ENCODE data around the gene MYO3A.

Gene MYO3A

DNA sequence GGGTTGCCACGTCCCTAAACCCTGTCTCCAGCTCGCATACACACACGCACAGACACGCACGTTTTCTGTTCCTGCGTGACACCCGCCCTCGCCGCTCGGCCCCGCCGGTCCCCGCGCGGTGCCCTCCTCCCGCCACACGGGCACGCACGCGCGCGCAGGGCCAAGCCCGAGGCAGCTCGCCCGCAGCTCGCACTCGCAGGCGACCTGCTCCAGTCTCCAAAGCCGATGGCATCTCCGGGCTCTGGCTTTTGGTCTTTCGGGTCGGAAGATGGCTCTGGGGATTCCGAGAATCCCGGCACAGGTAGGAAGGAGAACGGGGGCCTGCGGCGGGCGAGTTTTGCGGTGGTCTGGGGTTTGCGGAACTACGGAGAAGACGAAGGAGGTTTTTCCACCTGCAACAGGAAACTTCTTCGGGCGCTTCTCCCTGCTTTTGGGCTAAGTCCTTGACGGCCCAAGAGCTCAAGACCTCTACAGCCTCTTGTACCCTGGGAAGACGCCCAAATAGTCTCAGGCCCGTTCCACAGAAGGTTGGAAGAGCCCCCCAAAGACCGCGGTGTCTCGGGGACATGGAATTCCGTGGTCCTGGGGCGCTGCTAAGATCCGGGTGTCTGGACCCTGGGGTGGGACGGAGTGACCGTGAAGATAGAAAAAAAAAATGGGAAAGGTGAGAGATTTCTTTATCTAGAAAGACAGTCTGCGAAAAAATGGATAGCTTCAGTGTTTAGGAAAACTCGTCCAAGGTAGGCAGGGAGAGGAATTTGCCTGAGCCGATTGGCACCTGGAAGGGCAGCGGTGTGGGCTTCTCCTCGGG lies 282.8 kb downstream of the MYO3A start, which contains the start of gene GAD2:
GAD2 (plus strand) TSS at position 190 of the 811 bp plus-strand sequence; CDS start at position 226, 36 bp downstream.
- DNase-seq: no peak

GRCh38 chr10:26217396-26218086 lies 283.5 kb downstream of the MYO3A start:
- DNase-seq: peak; percentile 2

DNA sequence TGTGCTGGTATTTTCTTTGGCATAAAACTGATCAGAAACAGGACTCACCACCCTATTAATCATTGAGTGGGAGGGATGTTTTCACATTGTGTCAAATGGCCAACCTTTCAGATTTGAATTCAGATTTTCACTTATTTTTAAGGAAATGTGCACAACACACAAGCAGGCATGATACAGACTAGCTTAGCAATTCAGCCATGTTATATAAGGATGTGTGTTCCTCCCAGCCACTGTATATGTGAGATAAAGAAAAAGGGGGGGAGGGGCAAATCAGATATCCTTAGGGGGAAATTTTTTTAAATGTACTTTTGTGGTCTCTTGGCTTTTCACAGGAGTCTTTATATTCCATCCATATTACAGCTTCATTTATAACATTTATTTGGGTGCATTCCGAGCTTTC lies 285.6 kb downstream of the MYO3A start:
- no peak for DNase-seq

DNA sequence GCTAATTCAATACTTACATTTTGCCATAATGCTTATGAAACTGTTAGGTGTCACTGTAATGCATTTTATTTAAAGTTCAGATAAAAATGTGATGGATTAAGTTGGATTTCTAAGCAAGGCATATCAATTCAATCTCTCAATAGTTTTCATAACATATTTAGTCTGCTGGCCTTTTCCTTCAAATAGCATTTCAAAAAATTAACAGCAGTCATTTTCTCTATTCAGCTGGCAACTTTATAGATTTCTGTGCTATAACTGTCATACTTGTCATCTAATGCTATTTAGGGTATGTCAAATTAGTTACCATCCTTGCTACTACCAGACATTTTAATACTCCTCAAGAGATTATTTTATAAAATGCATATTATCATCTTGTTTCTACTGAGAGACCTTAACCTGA lies 286.9 kb downstream of the MYO3A start:
- no peak for DNase-seq

GRCh38 chr10:26221541-26221940 lies 287.5 kb downstream of the MYO3A start:
- DNase-seq: no peak

DNA sequence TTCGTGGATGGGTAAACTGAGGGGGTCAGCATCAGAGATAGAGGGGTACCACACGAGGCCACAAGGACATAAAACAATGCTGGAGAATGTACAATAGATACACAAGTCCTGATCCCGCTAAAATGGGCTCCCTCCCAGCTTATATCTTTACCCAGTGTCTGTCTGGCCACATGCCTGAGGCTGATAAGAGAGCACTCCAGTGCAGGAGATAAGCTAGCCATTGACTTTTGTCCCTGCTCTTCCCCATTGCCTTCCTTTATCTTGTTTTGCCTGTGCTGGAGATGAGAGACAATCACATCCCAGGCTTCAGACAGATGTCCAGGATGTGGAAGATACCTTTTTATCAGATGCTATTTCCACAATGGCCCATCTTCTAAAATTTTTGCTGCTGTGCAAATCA lies 288.5 kb downstream of the MYO3A start:
- no peak for DNase-seq

GRCh38 chr10:26225322-26225721 lies 291.3 kb downstream of the MYO3A start:
- DNase-seq: no peak

DNA sequence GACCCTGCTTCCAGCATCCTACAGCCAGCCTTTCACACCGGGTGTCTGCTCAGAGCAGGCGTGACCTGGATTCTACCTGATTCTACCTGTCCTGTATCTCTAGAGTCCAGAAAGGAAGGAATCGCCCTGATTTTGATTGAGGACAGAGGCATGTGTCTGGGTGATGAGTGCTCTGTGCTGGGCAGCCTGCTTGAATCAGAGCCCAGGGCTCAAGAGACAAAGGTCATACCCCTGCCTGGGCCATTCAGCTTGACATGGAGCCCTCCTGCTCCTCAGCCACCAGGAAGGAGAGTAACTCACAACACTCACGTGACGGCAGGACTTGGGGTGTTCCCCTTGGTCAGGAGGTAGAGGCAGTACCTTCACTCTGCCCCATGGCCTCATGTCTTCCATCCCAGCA lies 293.8 kb downstream of the MYO3A start:
- DNase-seq: no peak

DNA sequence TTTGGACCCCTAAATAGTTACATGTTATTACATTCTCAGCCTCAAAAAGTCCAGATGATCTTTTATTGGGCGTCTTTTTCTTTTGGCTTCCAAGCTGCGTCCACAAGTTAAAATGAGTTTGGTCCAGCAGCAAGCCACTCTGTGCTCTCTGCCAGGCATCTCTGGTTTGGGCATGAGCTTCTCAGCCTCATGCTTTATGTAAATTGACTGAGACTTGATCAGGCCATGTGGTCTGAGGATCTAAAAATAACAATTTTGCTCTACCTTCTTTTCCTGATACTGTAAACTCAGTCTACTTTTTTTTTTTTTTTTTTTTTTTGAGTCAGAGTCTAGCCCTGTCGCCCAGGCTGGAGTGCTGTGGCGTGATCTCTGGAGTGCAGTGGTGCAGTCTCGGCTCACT lies 298.1 kb downstream of the MYO3A start:
- no peak for DNase-seq

DNA sequence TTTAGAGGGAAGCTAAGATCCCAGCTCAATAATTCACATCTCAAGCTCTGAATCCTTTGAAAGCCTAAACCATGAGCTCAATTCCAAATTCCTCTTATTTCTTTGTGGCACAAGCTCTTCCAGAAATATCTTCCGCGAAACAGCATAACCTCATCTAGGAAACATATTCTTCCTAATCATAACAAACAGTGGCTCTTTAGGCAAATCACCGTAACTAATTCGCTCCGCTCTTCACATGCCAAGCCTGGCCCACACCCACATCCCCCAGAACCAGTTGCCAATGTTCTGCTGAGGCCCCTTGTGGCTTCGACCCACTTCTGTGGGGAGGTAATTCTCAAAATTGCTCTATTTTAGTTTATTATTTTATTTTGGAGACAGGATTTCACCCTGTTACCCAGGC lies 301.7 kb downstream of the MYO3A start:
- no peak for DNase-seq

DNA sequence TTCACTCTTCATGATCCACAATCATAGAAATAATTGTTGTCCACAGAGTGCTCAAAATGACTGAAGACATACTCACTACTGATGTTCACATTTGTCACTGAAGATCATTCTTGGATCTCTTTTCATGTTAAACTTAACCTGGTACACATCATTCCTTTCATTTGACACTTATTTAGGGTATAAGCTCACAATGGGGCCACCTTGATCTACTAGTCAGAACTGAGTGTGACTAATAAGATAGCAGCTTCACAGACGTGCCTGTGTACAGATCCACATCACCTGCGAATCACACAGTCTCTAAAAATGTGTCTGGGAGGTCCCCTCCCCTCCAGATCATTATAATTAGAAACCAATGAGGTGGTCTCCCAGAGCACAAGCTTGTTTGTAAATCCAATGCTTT lies 304.3 kb downstream of the MYO3A start:
- DNase-seq: no peak

DNA sequence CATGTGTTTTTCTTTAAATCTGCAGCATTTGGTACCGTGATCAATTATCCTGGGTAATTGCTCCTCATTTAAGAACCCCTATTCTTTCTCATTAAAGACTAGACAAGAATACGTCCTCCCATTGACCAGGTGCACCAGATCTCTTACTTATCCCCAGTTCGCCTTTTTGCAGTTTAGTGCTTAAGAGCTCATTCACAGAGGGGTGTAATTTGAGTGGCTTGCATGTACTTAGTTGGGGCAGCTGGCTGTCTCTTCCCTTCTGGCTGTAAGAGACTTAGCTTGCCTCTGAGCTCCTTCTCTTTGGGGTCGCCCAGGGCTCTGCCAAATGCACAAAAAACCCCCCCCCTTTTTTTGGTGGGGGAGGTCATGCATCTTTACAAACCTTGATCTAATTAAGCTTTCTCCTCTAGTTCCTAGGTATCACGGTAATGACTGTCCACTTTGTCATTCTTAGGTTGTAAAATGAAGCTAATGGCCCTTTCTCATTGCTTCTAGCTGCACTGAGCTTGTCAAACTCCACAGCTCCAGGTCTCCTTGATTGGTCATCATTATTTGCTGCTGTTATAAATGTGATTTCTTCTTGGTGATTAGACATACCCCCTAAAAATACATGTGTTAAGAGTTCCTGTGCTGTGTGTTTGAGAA lies 308.8 kb downstream of the MYO3A start:
- no peak for DNase-seq

GRCh38 chr10:26243351-26243720 lies 309.3 kb downstream of the MYO3A start:
- no peak for DNase-seq

DNA sequence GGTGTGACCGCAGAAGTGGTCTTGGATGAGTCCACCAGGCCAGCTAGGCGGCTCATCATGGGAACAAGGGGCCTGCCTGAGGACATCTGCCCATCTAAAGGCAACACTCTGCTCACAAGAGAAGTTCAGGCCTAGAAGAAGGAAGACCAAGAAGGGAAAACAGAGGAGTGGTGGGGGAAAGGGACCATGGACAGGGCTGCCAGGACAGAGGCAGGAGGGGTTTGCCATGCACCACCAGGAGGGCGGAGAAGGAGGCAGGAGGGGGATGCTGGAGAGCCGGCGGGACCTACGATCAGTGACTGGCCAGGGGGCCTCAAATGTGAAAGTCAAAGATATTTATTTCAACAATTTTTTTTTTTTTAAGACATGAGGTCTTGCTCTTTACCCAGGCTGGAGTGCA lies 315.7 kb downstream of the MYO3A start:
- DNase-seq: no peak

- no peak for DNase-seq
Measured at GRCh38 chr10:26251925-26252324, 317.9 kb downstream of the MYO3A start.

DNA sequence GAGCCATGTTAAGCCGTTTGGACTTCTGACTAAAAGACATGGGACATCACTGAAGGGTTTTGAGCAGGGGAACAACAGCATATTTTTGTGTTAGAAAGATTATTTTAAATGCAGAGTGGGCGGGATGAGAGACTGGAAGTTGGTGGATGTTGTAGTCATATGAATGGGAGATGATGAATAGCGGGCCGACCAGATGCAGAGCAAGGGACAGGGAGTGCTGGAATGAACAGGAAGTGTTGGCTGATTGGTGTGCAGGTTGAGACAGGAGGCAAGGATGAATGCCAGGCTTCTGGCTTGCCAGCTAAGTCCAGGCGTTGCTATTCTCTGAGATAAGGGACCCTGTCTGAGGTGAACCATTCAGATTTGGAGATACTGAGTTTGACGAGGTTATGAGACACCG lies 320.6 kb downstream of the MYO3A start:
- DNase-seq: no peak

GRCh38 chr10:26259341-26259740 lies 325.3 kb downstream of the MYO3A start:
- no peak for DNase-seq
